Mammary epithelial cell (primary cell): Measurements from ENCODE around the gene TMSB4X.

Experiments
- CTCF ChIP-seq, 2 donors: IDR thresholded peaks in 1 of 2; conservative IDR thresholded peaks in 1 of 2; 2 replicates each; pipeline ENCODE4 v1.5.1; 2011 to 2012; ENCODE audit warnings: inconsistent platforms in 2 of 2, low read length in 2 of 2, mild to moderate bottlenecking in 2 of 2, control low read depth in 1 of 2, low read depth in 1 of 2; ENCODE audit not compliant: insufficient read depth in 1 of 2; ENCODE audit errors: extremely low read depth in 1 of 2
- EZH2 ChIP-seq: IDR thresholded peaks from 2 replicates; pipeline ENCODE4 v1.6.1; 2012; ENCODE audit warnings: low read length, inconsistent platforms, borderline replicate concordance

GRCh38 chrX:12975991-12976558, 1.2 kb downstream of the TMSB4X start:
- TF ChIP-seq CTCF (conservative IDR thresholded peaks at IDR 0.05 in 1 of 2, IDR thresholded peaks at IDR 0.05 in 1 of 2; ENCODE audit: extremely low read depth in 1 of 2, insufficient read depth in 1 of 2, low read depth in 1 of 2, low read length in 2 of 2), result no peak
- TF ChIP-seq EZH2, result no peak
